NCI-H1436 treated with DMSO at 0.1 percent for 48 hours (cell line): Measurements from ENCODE around the gene TM2D3.
A peak's percentile ranks its signal among the peaks of the same experiment; 100 is the strongest.
"Not testable (repeated sequence)": the region's sequence is repeated elsewhere in the genome, so short reads cannot be mapped to it uniquely, and the experiment has no call there.

ENCODE experiments used
- DNase-seq: peaks from one replicate; lab custom pipeline; 2025; lab: John Stamatoyannopoulos, UW

Gene TM2D3

DNA sequence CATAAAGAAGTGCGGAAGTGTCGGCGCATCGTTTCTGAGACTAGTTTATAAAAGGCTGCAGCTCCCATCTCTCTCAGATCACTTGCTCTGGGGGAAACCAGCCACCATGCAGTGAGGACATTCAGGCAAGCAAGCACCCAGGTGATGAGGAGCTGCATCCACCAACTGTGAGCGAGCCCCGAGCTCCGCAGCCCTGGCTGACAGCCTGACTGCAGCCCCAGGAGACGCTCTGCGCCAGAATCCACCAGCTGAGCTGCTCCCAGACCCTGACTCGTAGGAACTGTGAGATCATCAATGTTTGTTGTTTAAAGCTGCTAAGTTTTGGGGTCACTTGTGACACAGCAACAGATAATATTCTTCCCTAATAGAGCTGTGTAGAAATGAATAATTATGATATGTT, 5.0 kb upstream of the TM2D3 start:
- no peak for DNase-seq

- not testable (repeated sequence) for DNase-seq
Measured at GRCh38 chr15:101654624-101655337, 2.6 kb upstream of the TM2D3 start.

DNA sequence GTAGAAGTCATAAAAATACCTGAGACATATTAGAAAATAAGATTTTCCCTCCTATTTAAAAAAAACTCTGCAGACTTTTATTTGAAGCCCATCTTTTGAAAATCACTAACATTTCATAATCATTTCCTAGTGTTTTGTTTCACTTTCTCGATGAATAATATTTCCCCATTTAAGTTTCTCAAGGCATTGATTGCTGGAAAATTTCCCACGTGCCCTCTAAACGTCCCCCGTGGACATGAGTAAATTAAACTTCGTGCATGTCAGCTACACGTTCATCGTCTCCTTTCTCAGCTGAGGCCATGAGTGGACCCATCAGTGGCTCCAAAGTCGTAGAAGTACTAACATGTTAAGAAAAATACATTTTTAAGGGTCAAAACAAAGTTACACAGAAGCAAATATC, 2.0 kb upstream of the TM2D3 start:
- no peak for DNase-seq

- no peak for DNase-seq
Measured at GRCh38 chr15:101652786-101653430, 727 bp upstream of the TM2D3 start.

DNA sequence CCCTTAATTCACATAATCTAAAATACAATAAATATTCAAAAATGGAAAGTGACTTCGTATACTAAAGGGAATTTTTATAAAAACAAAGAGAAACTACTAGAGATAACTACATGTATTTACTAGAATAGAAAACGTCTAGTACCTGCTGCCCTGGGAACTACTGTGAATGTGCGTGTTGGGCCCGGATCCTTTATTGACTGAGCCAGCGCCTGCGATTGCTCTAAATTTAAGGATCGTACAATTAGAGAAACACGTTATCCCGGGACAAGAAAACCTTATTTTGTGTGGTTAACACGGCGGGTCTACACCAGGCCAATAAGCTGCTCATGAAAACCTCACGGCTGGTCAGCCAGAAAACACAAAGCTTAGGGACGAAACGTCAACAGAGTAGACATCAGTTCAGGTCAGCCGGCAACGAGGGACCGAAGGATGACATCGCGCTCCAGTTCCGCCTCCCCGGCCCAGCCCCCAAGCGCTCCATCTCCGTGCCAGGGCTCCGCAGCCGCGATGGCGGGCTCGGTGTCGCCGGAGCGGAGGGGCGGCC, 555 bp downstream of the TM2D3 start:
- no peak for DNase-seq

- DNase-seq, result no peak
Measured at GRCh38 chr15:101650145-101650544, 2.0 kb downstream of the TM2D3 start.

GRCh38 chr15:101648356-101648755, 3.8 kb downstream of the TM2D3 start:
- no peak for DNase-seq

DNA sequence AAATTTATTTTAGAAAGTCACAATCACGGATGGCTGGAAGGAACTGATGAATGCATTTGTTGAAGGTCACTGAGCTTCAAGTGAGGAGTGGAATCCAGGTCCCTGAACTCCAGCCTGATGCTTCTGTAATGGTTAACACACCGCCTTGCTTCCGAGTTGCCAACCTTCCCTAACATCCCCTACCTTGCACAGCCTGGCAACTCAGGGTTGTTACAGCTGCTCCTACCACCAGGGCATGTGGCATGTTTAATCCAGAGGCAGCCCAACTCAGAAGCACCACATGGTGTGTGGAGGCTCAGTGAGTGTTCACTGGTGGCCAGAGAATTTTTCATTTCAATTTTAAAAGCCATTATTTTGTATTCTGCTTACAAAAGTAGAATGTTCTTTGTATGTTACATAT, 4.9 kb downstream of the TM2D3 start:
- DNase-seq, result no peak

DNA sequence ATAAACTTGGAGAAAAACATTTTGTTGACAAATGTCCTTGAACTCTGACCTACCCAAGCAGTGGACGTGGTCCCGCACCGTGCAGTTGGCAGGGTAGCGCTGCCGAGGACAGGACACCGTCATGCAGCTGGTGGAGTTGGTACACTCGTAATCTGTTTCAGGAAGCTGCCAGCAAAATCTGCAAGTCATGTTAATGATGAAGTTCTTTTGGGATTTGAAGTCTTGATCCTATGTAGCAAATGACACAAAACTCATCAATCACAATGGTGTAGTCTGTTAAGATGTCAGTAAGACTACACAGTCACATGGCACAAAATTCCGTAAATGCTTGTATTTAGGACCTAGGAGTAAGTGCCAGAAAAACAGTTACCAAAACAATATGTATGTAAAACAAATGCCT, 5.5 kb downstream of the TM2D3 start:
- DNase-seq, result no peak

- no peak for DNase-seq
Measured at GRCh38 chr15:101642361-101642760, 9.8 kb downstream of the TM2D3 start.

DNA sequence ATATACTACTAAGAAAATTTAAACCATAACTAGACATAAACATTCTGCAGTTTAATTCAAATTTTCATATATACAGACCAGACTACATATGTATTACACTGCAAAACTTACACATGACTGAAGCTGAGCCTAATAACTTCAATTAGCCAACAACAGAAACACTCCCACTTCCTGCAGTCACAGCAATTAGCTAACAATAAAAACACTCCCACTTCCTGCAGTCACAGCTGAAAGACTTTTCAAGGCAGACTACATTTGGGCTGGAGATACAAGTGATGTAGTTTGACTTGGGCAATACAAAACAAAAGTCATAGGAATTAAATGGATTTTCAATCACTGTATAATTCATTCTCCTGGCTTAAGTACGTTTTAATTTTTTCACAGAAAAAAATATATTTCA, 10.3 kb downstream of the TM2D3 start:
- DNase-seq, result peak; percentile 7

DNA sequence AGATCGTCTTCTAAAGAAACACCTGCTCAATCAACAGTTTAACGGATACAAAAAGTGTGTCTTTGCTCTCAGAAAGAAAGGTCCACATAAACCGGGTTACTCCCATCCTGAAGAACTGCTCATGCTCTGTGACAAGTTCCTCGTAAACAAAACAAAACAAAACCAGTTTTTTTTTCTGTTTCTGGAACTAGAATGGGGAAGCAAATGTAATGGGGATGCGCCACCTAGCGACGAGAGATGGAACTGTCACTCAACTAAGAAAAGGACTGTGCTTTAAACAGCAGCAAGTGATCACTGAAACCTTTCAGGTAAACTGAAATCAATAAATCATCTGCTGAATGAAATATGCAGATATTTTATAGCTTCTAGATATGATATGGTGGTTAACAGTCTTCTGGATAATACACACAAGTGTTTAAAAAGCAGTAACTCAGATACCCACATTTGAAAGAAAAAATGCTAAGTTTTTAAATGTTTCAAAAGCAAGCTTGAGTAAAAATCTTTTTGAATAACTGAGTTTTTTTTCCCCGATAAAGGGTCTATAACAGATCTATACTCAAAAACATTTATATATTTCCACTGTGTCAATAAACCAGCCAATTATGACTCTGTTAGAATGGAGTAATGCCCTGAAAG, 10.9 kb downstream of the TM2D3 start:
- DNase-seq, result peak; percentile 1

DNA sequence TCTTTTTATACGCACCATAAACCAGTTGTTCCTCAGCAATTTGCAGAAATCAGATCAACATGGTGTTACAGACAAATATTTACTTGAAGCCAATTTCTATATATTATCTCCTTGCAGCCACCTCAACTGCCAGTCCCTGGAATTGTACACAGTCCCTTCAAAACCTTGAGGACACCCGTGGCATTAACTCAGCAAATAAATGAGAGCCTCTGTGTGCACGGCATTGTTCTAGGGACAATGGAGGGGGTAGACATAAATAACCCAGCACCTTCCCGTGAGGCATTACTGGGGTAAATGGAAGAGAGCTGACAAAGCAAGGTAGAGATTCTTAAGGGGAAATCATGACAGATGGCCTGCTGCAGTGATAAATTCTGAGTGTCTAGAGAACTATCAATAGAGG, 12.5 kb downstream of the TM2D3 start:
- no peak for DNase-seq

DNA sequence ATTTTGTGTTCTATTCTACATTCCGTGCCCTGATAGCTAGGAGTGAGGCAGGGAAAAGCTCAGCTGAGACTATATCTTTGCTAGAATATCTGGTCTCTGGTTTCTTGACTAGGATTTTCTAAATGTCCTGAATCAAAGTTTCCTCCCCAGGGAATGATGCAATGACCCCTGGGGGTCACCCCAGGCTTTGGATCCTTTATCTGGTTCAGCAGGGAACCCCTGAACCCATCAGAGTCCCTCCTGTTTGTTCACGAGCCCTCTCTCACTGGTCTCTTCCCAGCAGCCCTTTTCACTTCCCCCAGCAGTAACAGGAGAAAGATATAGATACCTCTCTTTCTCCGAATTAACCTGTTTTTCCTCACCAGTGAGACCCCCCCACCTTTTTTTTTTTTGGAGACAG, 14.3 kb downstream of the TM2D3 start:
- DNase-seq, result no peak

GRCh38 chr15:101637516-101637915, 14.7 kb downstream of the TM2D3 start:
- no peak for DNase-seq

- DNase-seq, result no peak
Measured at GRCh38 chr15:101637038-101637437, 15.1 kb downstream of the TM2D3 start.

- no peak for DNase-seq
Measured at GRCh38 chr15:101635944-101636727, 16.0 kb downstream of the TM2D3 start.

DNA sequence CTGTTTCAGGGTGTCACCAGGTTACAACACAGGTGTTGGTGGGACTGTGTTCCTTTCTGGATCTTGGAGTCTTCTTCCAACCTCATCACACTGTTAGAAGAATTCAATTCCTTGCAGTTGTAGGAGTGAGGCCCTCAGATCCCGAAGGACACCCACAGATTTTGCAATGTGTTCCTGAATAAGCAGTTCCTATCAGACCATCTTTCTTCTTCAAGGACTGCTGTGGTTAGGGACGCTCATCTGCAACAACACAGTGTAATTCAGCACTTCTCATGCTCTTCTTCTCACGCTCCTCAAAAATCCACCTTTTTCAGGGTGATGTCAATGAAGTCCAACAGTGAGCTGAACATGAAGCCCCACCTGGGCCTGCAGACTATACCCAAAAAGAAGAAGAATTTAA, 18.8 kb downstream of the TM2D3 start:
- no peak for DNase-seq

DNA sequence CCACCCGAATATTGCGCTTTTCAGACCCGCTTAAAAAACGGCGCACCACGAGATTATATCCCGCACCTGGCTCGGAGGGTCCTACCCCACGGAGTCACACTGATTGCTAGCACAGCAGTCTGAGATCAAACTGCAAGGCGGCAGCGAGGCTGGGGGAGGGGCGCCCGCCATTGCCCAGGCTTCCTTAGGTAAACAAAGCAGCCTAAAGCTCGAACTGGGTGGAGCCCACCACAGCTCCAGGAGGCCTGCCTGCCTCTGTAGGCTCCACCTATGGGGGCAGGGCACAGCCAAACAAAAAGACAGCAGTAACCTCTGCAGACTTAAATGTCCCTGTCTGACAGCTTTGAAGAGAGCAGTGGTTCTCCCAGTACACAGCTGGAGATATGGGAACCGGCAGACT, 25.5 kb downstream of the TM2D3 start:
- not testable (repeated sequence) for DNase-seq

- DNase-seq, result no peak
Measured at GRCh38 chr15:101625980-101626379, 26.2 kb downstream of the TM2D3 start.

DNA sequence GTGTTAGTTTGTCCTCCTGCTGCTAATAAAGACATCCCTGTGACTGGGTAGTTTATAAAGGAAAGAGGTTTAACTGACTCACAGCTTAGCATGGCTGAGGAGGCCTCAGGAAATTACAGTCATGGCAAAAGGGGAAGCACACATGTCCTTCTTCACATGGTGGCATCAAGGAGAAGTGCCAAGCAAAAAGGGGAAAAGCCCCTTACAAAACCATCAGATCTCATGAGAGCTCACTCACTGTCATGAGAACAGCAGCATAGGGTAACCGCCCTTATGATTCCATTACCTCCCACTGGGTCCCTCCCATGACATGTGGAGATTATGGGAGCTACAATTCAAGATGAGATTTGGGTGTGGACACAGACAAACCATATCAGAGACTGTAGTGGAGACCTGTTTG, 27.0 kb downstream of the TM2D3 start:
- no peak for DNase-seq
